IPS-15b (cell line): ENCODE data around the gene STAMBP.
A peak's percentile ranks its signal among the peaks of the same experiment; 100 is the strongest.

ENCODE experiments used
- H3K27me3 ChIP-seq: one replicate; pipeline ENCODE4 v1.6.1; 2013; ENCODE audit warnings: low read length; ENCODE audit not compliant: control insufficient read depth, insufficient read depth
- H3K36me3 ChIP-seq: one replicate; pipeline ENCODE4 v1.6.1; 2013; ENCODE audit warnings: low read length; ENCODE audit not compliant: control insufficient read depth, insufficient read depth
- H3K4me1 ChIP-seq: one replicate; pipeline ENCODE4 v1.6.1; 2013; ENCODE audit warnings: mild to moderate bottlenecking, low read length; ENCODE audit not compliant: control insufficient read depth, insufficient read depth
- H3K4me3 ChIP-seq: one replicate; pipeline ENCODE4 v1.5.1; 2013; ENCODE audit warnings: low read depth, low read length
- H3K9ac ChIP-seq: one replicate; pipeline ENCODE4 v1.6.1; 2013; ENCODE audit warnings: low read depth, mild to moderate bottlenecking, low read length
- H3K9me3 ChIP-seq: one replicate; pipeline ENCODE4 v1.6.1; 2013; ENCODE audit warnings: mild to moderate bottlenecking, low read length; ENCODE audit not compliant: control insufficient read depth, insufficient read depth

STAMBP gene

GRCh38 chr2:73823416-73823815 lies 5.3 kb upstream of the STAMBP start:
- no peaks in the 10 kb centered on the region for H3K36me3 ChIP-seq
- H3K27me3 ChIP-seq, result peaks cover 2% of the 10 kb centered on the region
- H3K4me3 ChIP-seq, result no peak overlapping the region
- peaks cover 3% of the 10 kb centered on the region for H3K4me1 ChIP-seq
- H3K9ac ChIP-seq, result no peak overlapping the region
- no peaks in the 10 kb centered on the region for H3K9me3 ChIP-seq

GRCh38 chr2:73823916-73824523 lies 4.7 kb upstream of the STAMBP start:
- H3K27me3 ChIP-seq, result peaks cover 2% of the 10 kb centered on the region
- H3K4me1 ChIP-seq, result peaks cover 3% of the 10 kb centered on the region
- no peaks in the 10 kb centered on the region for H3K9me3 ChIP-seq
- no peak overlapping the region for H3K9ac ChIP-seq
- no peak overlapping the region for H3K4me3 ChIP-seq
- no peaks in the 10 kb centered on the region for H3K36me3 ChIP-seq

- H3K9ac ChIP-seq, result no peak overlapping the region
- H3K9me3 ChIP-seq, result no peaks in the 10 kb centered on the region
- H3K4me3 ChIP-seq, result no peak overlapping the region
- H3K36me3 ChIP-seq, result no peaks in the 10 kb centered on the region
- H3K27me3 ChIP-seq, result peaks cover 2% of the 10 kb centered on the region
- peaks cover 7% of the 10 kb centered on the region for H3K4me1 ChIP-seq
Observed at GRCh38 chr2:73825408-73825807, 3.4 kb upstream of the STAMBP start.

GRCh38 chr2:73827018-73827417 lies 1.7 kb upstream of the STAMBP start:
- Histone ChIP-seq H3K4me1 (peaks cover 8% of the 10 kb centered on the region), H3K9me3 (no peaks in the 10 kb centered on the region), H3K9ac (no peak overlapping the region), H3K36me3 (no peaks in the 10 kb centered on the region), H3K27me3 (no peaks in the 10 kb centered on the region), H3K4me3 (no peak overlapping the region)

- H3K9me3 ChIP-seq, result no peaks in the 10 kb centered on the region
- H3K36me3 ChIP-seq, result peaks cover 6% of the 10 kb centered on the region
- H3K4me3 ChIP-seq, result peak overlapping the region; percentile 95
- no peak overlapping the region for H3K9ac ChIP-seq
- H3K4me1 ChIP-seq, result peaks cover 8% of the 10 kb centered on the region
- H3K27me3 ChIP-seq, result no peaks in the 10 kb centered on the region
Observed at GRCh38 chr2:73827660-73828388, 937 bp upstream of the STAMBP start.

GRCh38 chr2:73828389-73828817 lies 358 bp upstream of the STAMBP start:
- Histone ChIP-seq H3K4me1 (peaks cover 8% of the 10 kb centered on the region), H3K9ac (no peak overlapping the region), H3K4me3 (peak overlapping the region; percentile 95)

GRCh38 chr2:73830871-73831401 lies 2.2 kb downstream of the STAMBP start:
- H3K9ac ChIP-seq, result no peak overlapping the region
- peaks cover 10% of the 10 kb centered on the region for H3K36me3 ChIP-seq
- H3K4me1 ChIP-seq, result peaks cover 8% of the 10 kb centered on the region
- H3K9me3 ChIP-seq, result no peaks in the 10 kb centered on the region
- no peak overlapping the region for H3K4me3 ChIP-seq
- no peaks in the 10 kb centered on the region for H3K27me3 ChIP-seq

More at GRCh38 chr2:73828389-73828817, 358 bp upstream of the STAMBP start:
- Histone ChIP-seq H3K9me3 (no peaks in the 10 kb centered on the region), H3K36me3 (peaks cover 8% of the 10 kb centered on the region), H3K27me3 (no peaks in the 10 kb centered on the region)

GRCh38 chr2:73832930-73833329 lies 4.2 kb downstream of the STAMBP start:
- peaks cover 16% of the 10 kb centered on the region for H3K36me3 ChIP-seq

GRCh38 chr2:73836141-73836943 lies 7.6 kb downstream of the STAMBP start:
- no peaks in the 10 kb centered on the region for H3K4me1 ChIP-seq
- H3K9ac ChIP-seq, result no peak overlapping the region
- peaks cover 16% of the 10 kb centered on the region for H3K36me3 ChIP-seq
- no peak overlapping the region for H3K4me3 ChIP-seq
- H3K27me3 ChIP-seq, result no peaks in the 10 kb centered on the region
- no peaks in the 10 kb centered on the region for H3K9me3 ChIP-seq

More at GRCh38 chr2:73832930-73833329, 4.2 kb downstream of the STAMBP start:
- no peak overlapping the region for H3K4me3 ChIP-seq
- no peak overlapping the region for H3K9ac ChIP-seq
- no peaks in the 10 kb centered on the region for H3K27me3 ChIP-seq
- H3K4me1 ChIP-seq, result peaks cover 8% of the 10 kb centered on the region
- H3K9me3 ChIP-seq, result no peaks in the 10 kb centered on the region

- no peaks in the 10 kb centered on the region for H3K9me3 ChIP-seq
- H3K27me3 ChIP-seq, result no peaks in the 10 kb centered on the region
- H3K4me1 ChIP-seq, result no peaks in the 10 kb centered on the region
- H3K9ac ChIP-seq, result no peak overlapping the region
- H3K36me3 ChIP-seq, result peaks cover 9% of the 10 kb centered on the region
- H3K4me3 ChIP-seq, result no peak overlapping the region
Observed at GRCh38 chr2:73837847-73838585, 9.3 kb downstream of the STAMBP start.

GRCh38 chr2:73838889-73839534 lies 10.3 kb downstream of the STAMBP start:
- Histone ChIP-seq H3K36me3 (peaks cover 7% of the 10 kb centered on the region), H3K9ac (no peak overlapping the region), H3K4me3 (no peak overlapping the region), H3K9me3 (no peaks in the 10 kb centered on the region), H3K27me3 (no peaks in the 10 kb centered on the region), H3K4me1 (no peaks in the 10 kb centered on the region)
